Gastroesophageal sphincter (tissue), 3 donors: Measurements from ENCODE around the gene RNF141.

Source experiments
- CTCF ChIP-seq, 4 experiments: fragments of 200-600 bp in 2 of 4; fragments of 450-650 bp in 2 of 4; sonication (generic) in 1 of 4; IDR thresholded peaks; one replicate each; pipeline ENCODE4 v1.5.1; 2017 to 2019; ENCODE audit warnings: antibody characterized with exemption in 4 of 4, mild to moderate bottlenecking in 2 of 4, moderate library complexity in 2 of 4
- POLR2AphosphoS5 ChIP-seq: sonication (generic); formaldehyde crosslinking; IDR thresholded peaks from one replicate; pipeline ENCODE4 v1.6.1; 2017; ENCODE audit warnings: antibody characterized with exemption

DNA sequence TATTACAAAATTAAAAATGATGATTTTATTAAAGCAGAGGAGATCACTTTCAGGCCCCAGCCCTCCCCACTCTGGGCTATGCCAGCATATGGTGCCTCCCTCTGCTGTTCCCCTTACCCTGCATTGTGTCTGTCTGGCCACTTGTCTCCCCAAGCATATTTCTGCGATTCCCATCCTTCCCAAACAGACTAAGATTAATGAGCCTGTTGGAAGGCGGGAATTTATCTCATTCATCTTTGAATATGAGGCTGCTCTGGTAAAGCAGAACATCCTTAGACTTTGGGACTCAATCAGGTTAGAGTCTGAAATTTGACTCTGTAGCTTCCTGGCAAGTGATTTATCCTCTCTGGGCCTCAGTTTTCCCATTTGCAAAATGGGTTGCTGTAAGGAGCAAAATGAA is 60.2 kb downstream of the RNF141 start:
- TF ChIP-seq CTCF (IDR thresholded peaks at IDR 0.05): no peak
- no peak for TF ChIP-seq POLR2AphosphoS5
